OCI-LY1 (cell line): ENCODE results near the gene OR2A12.

Experiments used
- EZH2 ChIP-seq: fragments of 200-600 bp; sonication (generic), shearing (Covaris generic); IDR thresholded peaks from 2 replicates; pipeline ENCODE4 v1.8.0; 2017; ENCODE audit warnings: borderline replicate concordance, mixed run types, mild to moderate bottlenecking, antibody characterized with exemption, low read length, moderate library complexity, mixed read lengths
- TF ChIP-seq, protein P1 (sequence below): fragments of 200-600 bp; sonication (generic), shearing (Covaris generic); IDR thresholded peaks from 2 replicates; pipeline ENCODE4 v1.5.1; 2017; ENCODE audit warnings: mild to moderate bottlenecking, antibody characterized with exemption, low read length, moderate library complexity, mixed read lengths

DNA sequence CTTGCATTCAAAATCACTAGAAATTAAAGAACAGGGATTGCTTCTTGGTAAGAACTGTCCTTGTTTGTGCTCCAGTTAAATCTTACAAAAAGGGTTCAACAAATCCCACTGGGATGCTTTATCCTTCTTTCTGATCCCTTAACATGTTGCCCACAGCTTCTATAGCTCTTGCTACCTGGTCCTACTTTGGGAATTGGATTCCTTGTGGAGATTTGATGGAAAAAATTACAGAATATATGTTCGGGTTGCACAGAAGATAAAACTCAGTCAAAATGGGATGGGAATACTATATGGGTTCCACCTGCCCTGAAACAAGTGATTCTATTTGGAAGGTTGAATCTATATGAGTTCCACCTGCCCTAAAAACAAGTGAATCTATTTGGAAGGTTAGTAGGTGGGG lies 16.6 kb upstream of the OR2A12 start, which contains the start of gene OR2A25:
- TF ChIP-seq, protein P1, sequence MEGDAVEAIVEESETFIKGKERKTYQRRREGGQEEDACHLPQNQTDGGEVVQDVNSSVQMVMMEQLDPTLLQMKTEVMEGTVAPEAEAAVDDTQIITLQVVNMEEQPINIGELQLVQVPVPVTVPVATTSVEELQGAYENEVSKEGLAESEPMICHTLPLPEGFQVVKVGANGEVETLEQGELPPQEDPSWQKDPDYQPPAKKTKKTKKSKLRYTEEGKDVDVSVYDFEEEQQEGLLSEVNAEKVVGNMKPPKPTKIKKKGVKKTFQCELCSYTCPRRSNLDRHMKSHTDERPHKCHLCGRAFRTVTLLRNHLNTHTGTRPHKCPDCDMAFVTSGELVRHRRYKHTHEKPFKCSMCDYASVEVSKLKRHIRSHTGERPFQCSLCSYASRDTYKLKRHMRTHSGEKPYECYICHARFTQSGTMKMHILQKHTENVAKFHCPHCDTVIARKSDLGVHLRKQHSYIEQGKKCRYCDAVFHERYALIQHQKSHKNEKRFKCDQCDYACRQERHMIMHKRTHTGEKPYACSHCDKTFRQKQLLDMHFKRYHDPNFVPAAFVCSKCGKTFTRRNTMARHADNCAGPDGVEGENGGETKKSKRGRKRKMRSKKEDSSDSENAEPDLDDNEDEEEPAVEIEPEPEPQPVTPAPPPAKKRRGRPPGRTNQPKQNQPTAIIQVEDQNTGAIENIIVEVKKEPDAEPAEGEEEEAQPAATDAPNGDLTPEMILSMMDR = no peak
- TF ChIP-seq EZH2 = no peak
